K562 (cell line): ENCODE results near the gene PYROXD2. TPM values are rescaled to one million over a fixed set of nuclear protein-coding genes. Genes with fewer than 3 reads are reported as not detected.

Experiments used
- ATAC-seq: fragments of 200-7000 bp; cut with Tn5 transposase; 3 replicates; pipeline ENCODE4 v1.9.1; 2020; ENCODE audit warnings: moderate library complexity
- BruUV-seq: library from RNA; stranded (reverse); fragments of 400-500 nt; replicated peaks from 2 replicates; lab custom pipeline; 2021; lab: Mats Ljungman, UMichigan
- CTCF ChIA-PET: fragments of 300-600 bp; formaldehyde crosslinking; extraction: SDS; loops from one replicate; lab custom pipeline; 2021; ENCODE audit warnings: low intra/inter-chr PET ratio; lab: Yijun Ruan, JAX
- POLR2A ChIA-PET: fragments of 300-600, 350-650 bp; sonication (Branson Sonifier 250); formaldehyde crosslinking; extraction: SDS; loops from one replicate; lab custom pipeline; 2021; ENCODE audit warnings: antibody characterized with exemption, inconsistent platforms; lab: Yijun Ruan, JAX
- DNase-seq, 4 experiments: peaks; one replicate each; pipeline versions ENCODE4 v3.0.0 to v3.0.0-alpha.2; 2011 to 2018; ENCODE audit warnings: low spot score in 3 of 4, mixed read lengths in 3 of 4; ENCODE audit errors: extremely low read depth in 1 of 4
- FAIRE-seq: peaks from 2 replicates; lab custom pipeline; 2011; peaks lifted over from hg19 to GRCh38; lab: Jason Lieb, UNC
- H2AFZ ChIP-seq: 2 replicates; pipeline ENCODE4 v1.6.0; 2011; ENCODE audit warnings: low read depth, low read length, control low read depth, inconsistent platforms
- H3K27ac ChIP-seq: fragments of 200-600 bp; 3 replicates; pipeline ENCODE4 v1.8.0; 2011; ENCODE audit warnings: low read depth, mild to moderate bottlenecking, control low read depth, inconsistent platforms, low read length, moderate library complexity, mixed read lengths; ENCODE audit errors: extremely low read depth
- H3K27me3 ChIP-seq, 2 experiments: fragments of 300-600 bp in 1 of 2; 2 replicates in 1 of 2; 3 replicates in 1 of 2; pipeline versions ENCODE4 v1.6.0 to v1.8.0; 2011; ENCODE audit warnings: inconsistent platforms in 2 of 2, low read length in 2 of 2, mild to moderate bottlenecking in 1 of 2, mixed read lengths in 1 of 2, moderate library complexity in 1 of 2; ENCODE audit not compliant: control insufficient read depth in 2 of 2, insufficient read depth in 2 of 2
- H3K36me3 ChIP-seq: fragments of 300-600 bp; 3 replicates; pipeline ENCODE4 v1.8.0; 2011; ENCODE audit warnings: mild to moderate bottlenecking, low read length, inconsistent platforms; ENCODE audit not compliant: control insufficient read depth, insufficient read depth
- H3K4me1 ChIP-seq, 2 experiments: fragments of 200-600 bp in 1 of 2; replicated peaks in 1 of 2; 2 replicates in 1 of 2; 3 replicates in 1 of 2; pipeline versions ENCODE4 v1.5.1 to v1.8.0; 2011; ENCODE audit warnings: inconsistent platforms in 2 of 2, low read length in 2 of 2, mild to moderate bottlenecking in 1 of 2, mixed read lengths in 1 of 2, moderate library complexity in 1 of 2; ENCODE audit not compliant: control insufficient read depth in 2 of 2, insufficient read depth in 2 of 2
- H3K4me2 ChIP-seq: 2 replicates; pipeline ENCODE4 v1.6.1; 2011; ENCODE audit warnings: low read length, control low read depth, inconsistent platforms, mixed read lengths; ENCODE audit not compliant: insufficient read depth
- H3K4me3 ChIP-seq: fragments of 200-600 bp; sonication (generic), shearing (Covaris generic); 2 replicates; pipeline ENCODE4 v1.5.1; 2016; ENCODE audit warnings: control low read depth, inconsistent platforms
- H3K79me2 ChIP-seq: fragments of 200-600 bp; 3 replicates; pipeline ENCODE4 v1.8.0; 2011; ENCODE audit warnings: low read length, inconsistent platforms; ENCODE audit not compliant: control insufficient read depth, insufficient read depth
- H3K9ac ChIP-seq, 2 experiments: 2 replicates each; pipeline versions ENCODE4 v1.6.0 to v1.6.1; 2011; ENCODE audit warnings: low read depth in 2 of 2, low read length in 2 of 2, control low read depth in 1 of 2, inconsistent platforms in 1 of 2, mild to moderate bottlenecking in 1 of 2, mixed read lengths in 1 of 2; ENCODE audit not compliant: insufficient read depth in 1 of 2
- H3K9me1 ChIP-seq: one replicate; pipeline ENCODE4 v1.6.0; 2011; ENCODE audit warnings: inconsistent platforms, mild to moderate bottlenecking, low read length, moderate library complexity; ENCODE audit not compliant: control insufficient read depth, insufficient read depth
- H3K9me3 ChIP-seq: replicated peaks from 2 replicates; pipeline ENCODE4 v1.5.1; 2011; ENCODE audit warnings: low read depth, low read length, inconsistent platforms; ENCODE audit not compliant: control insufficient read depth, insufficient read depth
- H4K20me1 ChIP-seq: replicated peaks from 2 replicates; pipeline ENCODE4 v1.6.1; 2011; ENCODE audit warnings: low read length, inconsistent platforms, mixed read lengths; ENCODE audit not compliant: control insufficient read depth, insufficient read depth
- HMGXB4 ChIP-seq: sonication (generic); formaldehyde crosslinking; IDR thresholded peaks from 2 replicates; pipeline ENCODE4 v1.8.1; 2023; ENCODE audit warnings: mild to moderate bottlenecking, missing genetic modification reagents
- NFIC ChIP-seq: fragments of 450-650 bp; IDR thresholded peaks from 2 replicates; pipeline ENCODE4 v1.6.1; 2017; ENCODE audit warnings: mild to moderate bottlenecking, inconsistent platforms
- NR2C1 ChIP-seq, 2 experiments: fragments of 450-650 bp; IDR thresholded peaks; 2 replicates each; pipeline ENCODE4 v1.6.1; 2017; ENCODE audit warnings: mild to moderate bottlenecking in 2 of 2, antibody characterized with exemption in 1 of 2, inconsistent platforms in 1 of 2, missing compliant biosample characterization in 1 of 2, missing genetic modification characterization in 1 of 2
- PRPF4 ChIP-seq: fragments of 200-400 bp; formaldehyde crosslinking; IDR thresholded peaks from one replicate; pipeline ENCODE4 v1.6.1; 2017; ENCODE audit warnings: low read length, low read depth, mild to moderate bottlenecking; ENCODE audit not compliant: insufficient read depth, poor library complexity, severe bottlenecking
- TAF7 ChIP-seq: fragments of 450-650 bp; IDR thresholded peaks from 2 replicates; pipeline ENCODE4 v1.6.1; 2016; ENCODE audit warnings: missing genetic modification characterization, missing compliant biosample characterization
- WGBS: fragments of 100-300 bp; shearing (Covaris generic); methylation state at CpG from one replicate; pipeline ENCODE4 v1.1.6; 2016; ENCODE audit warnings: low coverage, mixed read lengths; ENCODE audit not compliant: insufficient coverage; ENCODE audit errors: missing lambda C conversion rate; 5-methylcytosine and 5-hydroxymethylcytosine counted together
- in situ Hi-C: fragments of 300-500 bp; cut with MboI; formaldehyde crosslinking; loops from 4 replicates; pipeline ENCODE4 v1.15.0; 2018; ENCODE audit warnings: inconsistent platforms, mixed read lengths
- intact Hi-C: fragments of 100-400 bp; cut with micrococcal nuclease; formaldehyde crosslinking; loops from 2 replicates; pipeline ENCODE4 v1.14.2; 2022
- polyA plus RNA-seq, 8 experiments: library from polyadenylated mRNA; depleted of rRNA in 4 of 8; stranded (reverse) in 5 of 8; unstranded in 3 of 8; fragments of >200 nt; fragmentation: Nextera tagmentation in 2 of 8; fragmentation: Illumina TruSeq in 1 of 8; extraction: Ambion mirVana in 2 of 8; extraction: Trizol in 1 of 8; gene quantifications; 2 replicates each; pipeline versions ENCODE4 v1.2.1 to v1.2.3, GENCODE V29; 2011 to 2014; ENCODE audit warnings: inconsistent platforms in 1 of 8, missing spikeins in 1 of 8
- total RNA-seq, 7 experiments: library from RNA; depleted of rRNA in 6 of 7; stranded (reverse); fragments of >200 nt in 6 of 7; fragmentation: Illumina TruSeq in 2 of 7; extraction: Trizol in 2 of 7; gene quantifications; 2 replicates each; pipeline versions ENCODE4 v1.2.1 to v1.2.3, GENCODE V29; 2011 to 2021; ENCODE audit warnings: low replicate concordance in 1 of 7

Gene PYROXD2
- total and polyA plus RNA-seq, 9 of the 15 experiments (the other 6 are each of a cell fraction or from before 2014, with no cell fraction given) = 0.14 to 1.4 (median 0.58) TPM

- TF ChIP-seq HMGXB4 (no peak), NR2C1 (IDR thresholded peaks at IDR 0.05) (no peak), NR2C1 (tag; IDR thresholded peaks at IDR 0.05) (no peak)
- DNase-seq (no peak), ATAC-seq (no peak), FAIRE-seq (no peak)
- ChIA-PET CTCF (no interaction called here), POLR2A (no interaction called here)
- Histone ChIP-seq H3K9me3 (no peaks in the 10 kb centered on the region), H3K4me2 (no peak overlapping the region), H3K36me3 (no peaks in the 10 kb centered on the region), H3K27ac (no peak overlapping the region), H3K4me1 (peaks cover 0 to 10% of the 10 kb centered on the region in 2 experiments; a peak in 4 of 5 replicates), H3K27me3 (no peaks in the 10 kb centered on the region), H2AFZ (no peak overlapping the region), H4K20me1 (no peaks in the 10 kb centered on the region), H3K9me1 (no peaks in the 10 kb centered on the region), H3K79me2 (no peaks in the 10 kb centered on the region), H3K9ac (no peak overlapping the region), H3K4me3 (no peak overlapping the region)
- in situ Hi-C loops (no loop called here), intact Hi-C loops (no loop called here)
- WGBS = 28% methylated on average over 9 of the region's 9 CpGs
- BruUV-seq = no TSS peak
Measured at GRCh38 chr10:98399784-98400183, 15.2 kb downstream of the PYROXD2 start.

- Histone ChIP-seq H3K79me2 (no peaks in the 10 kb centered on the region), H2AFZ (no peak overlapping the region), H3K4me1 (no peaks in the 10 kb centered on the region; a peak in 2 of 5 replicates), H3K4me2 (no peak overlapping the region), H3K9ac (no peak overlapping the region; a peak in 1 of 4 replicates), H3K36me3 (no peaks in the 10 kb centered on the region), H3K9me3 (no peaks in the 10 kb centered on the region), H3K9me1 (no peaks in the 10 kb centered on the region), H3K4me3 (no peak overlapping the region), H4K20me1 (no peaks in the 10 kb centered on the region), H3K27me3 (peaks cover 4 to 24% of the 10 kb centered on the region in 2 experiments; a peak in 4 of 5 replicates), H3K27ac (no peak overlapping the region)
- CTCF ChIA-PET = no interaction called here
- POLR2A ChIA-PET = no interaction called here
- TF ChIP-seq TAF7 (tag) (no peak), PRPF4 (no peak), NFIC (peak; percentile 20; the same call in 1 of the 2 replicates)
- BruUV-seq = no TSS peak
- ATAC-seq = no peak
- in situ Hi-C loops (no loop called here), intact Hi-C loops (no loop called here)
- 45% methylated on average over 9 of the region's 9 CpGs for WGBS
- DNase-seq = no peak
- FAIRE-seq = no peak
Measured at GRCh38 chr10:98397089-98397600, 17.8 kb downstream of the PYROXD2 start.
